KMS-11 (cell line): ENCODE measurements around the gene TRIM69.

Experiments
- H2AFZ ChIP-seq: fragments of 200-600 bp; sonication (generic); 2 replicates; pipeline ENCODE4 v1.6.1; 2016; ENCODE audit warnings: antibody characterized with exemption, mixed run types, low read depth
- H3K27ac ChIP-seq: fragments of 200-600 bp; sonication (generic); 2 replicates; pipeline ENCODE4 v1.6.1; 2016; ENCODE audit warnings: mild to moderate bottlenecking, mixed run types
- H3K27me3 ChIP-seq: fragments of 200-600 bp; sonication (generic); 2 replicates; pipeline ENCODE4 v1.6.1; 2017; ENCODE audit warnings: mild to moderate bottlenecking, low read depth, mixed run types, moderate library complexity; ENCODE audit not compliant: insufficient read depth
- H3K36me3 ChIP-seq: fragments of 200-600 bp; sonication (generic); 2 replicates; pipeline ENCODE4 v1.6.1; 2017; ENCODE audit warnings: mild to moderate bottlenecking, mixed run types; ENCODE audit not compliant: insufficient read depth
- H3K4me1 ChIP-seq: fragments of 200-600 bp; sonication (generic); 2 replicates; pipeline ENCODE4 v1.6.1; 2016; ENCODE audit warnings: mild to moderate bottlenecking, low read depth, mixed run types; ENCODE audit not compliant: poor library complexity, severe bottlenecking
- H3K4me2 ChIP-seq: fragments of 200-600 bp; sonication (generic); 2 replicates; pipeline ENCODE4 v1.7.0; 2016; ENCODE audit warnings: mild to moderate bottlenecking, mixed run types
- H3K4me3 ChIP-seq: fragments of 200-600 bp; sonication (generic); IDR thresholded peaks from 2 replicates; pipeline ENCODE4 v1.6.1; 2017; ENCODE audit warnings: low read depth, low read length, mixed read lengths; ENCODE audit not compliant: insufficient read depth
- H3K79me2 ChIP-seq: fragments of 200-600 bp; sonication (generic); 2 replicates; pipeline ENCODE4 v1.6.1; 2016; ENCODE audit warnings: low read depth, mixed run types; ENCODE audit not compliant: insufficient read depth
- H3K9ac ChIP-seq: fragments of 200-600 bp; sonication (generic); 2 replicates; pipeline ENCODE4 v1.6.1; 2016; ENCODE audit warnings: mild to moderate bottlenecking, mixed run types
- H4K20me1 ChIP-seq: fragments of 200-600 bp; sonication (generic); 2 replicates; pipeline ENCODE4 v1.6.1; 2016; ENCODE audit warnings: mild to moderate bottlenecking, mixed run types; ENCODE audit not compliant: insufficient read depth
- TF ChIP-seq, protein P1 (sequence below): fragments of 200-600 bp; sonication (generic); conservative IDR thresholded peaks from 2 replicates; pipeline ENCODE4 v1.6.1; 2017; ENCODE audit warnings: low read depth, mild to moderate bottlenecking, antibody characterized with exemption, low read length, moderate library complexity, mixed read lengths

TRIM69 gene

DNA sequence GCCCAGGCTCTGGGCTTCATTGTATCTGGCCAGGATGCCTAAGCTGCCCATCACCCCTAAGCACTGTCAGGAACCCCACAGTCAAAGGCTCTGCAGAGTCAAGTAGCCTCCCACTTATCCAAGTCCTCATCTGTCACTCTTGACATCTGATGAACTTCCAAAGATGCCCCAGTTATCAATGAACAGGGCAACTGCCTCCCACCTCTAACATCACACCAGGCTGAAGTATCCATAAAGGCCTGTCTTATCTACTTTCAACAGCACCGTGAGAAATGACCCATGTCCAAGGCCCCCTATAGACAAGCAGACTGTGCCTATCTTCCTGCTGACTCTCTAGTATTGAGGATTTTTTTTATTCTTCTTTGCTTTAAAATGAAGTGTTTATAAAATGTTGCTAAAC, 56.4 kb downstream of the TRIM69 start:
- no peaks in the 10 kb centered on the region for H3K79me2 ChIP-seq
- H3K9ac ChIP-seq, result no peak overlapping the region
- no peak overlapping the region for H3K4me3 ChIP-seq
- H2AFZ ChIP-seq, result no peak overlapping the region
- H3K27me3 ChIP-seq, result no peaks in the 10 kb centered on the region
- no peak overlapping the region for H3K4me2 ChIP-seq
- no peaks in the 10 kb centered on the region for H3K36me3 ChIP-seq
- no peaks in the 10 kb centered on the region for H3K4me1 ChIP-seq
- H4K20me1 ChIP-seq, result no peaks in the 10 kb centered on the region
- H3K27ac ChIP-seq, result no peak overlapping the region
- TF ChIP-seq, protein P1, sequence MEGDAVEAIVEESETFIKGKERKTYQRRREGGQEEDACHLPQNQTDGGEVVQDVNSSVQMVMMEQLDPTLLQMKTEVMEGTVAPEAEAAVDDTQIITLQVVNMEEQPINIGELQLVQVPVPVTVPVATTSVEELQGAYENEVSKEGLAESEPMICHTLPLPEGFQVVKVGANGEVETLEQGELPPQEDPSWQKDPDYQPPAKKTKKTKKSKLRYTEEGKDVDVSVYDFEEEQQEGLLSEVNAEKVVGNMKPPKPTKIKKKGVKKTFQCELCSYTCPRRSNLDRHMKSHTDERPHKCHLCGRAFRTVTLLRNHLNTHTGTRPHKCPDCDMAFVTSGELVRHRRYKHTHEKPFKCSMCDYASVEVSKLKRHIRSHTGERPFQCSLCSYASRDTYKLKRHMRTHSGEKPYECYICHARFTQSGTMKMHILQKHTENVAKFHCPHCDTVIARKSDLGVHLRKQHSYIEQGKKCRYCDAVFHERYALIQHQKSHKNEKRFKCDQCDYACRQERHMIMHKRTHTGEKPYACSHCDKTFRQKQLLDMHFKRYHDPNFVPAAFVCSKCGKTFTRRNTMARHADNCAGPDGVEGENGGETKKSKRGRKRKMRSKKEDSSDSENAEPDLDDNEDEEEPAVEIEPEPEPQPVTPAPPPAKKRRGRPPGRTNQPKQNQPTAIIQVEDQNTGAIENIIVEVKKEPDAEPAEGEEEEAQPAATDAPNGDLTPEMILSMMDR, result no peak

- Histone ChIP-seq H3K4me3 (no peak overlapping the region), H3K36me3 (no peaks in the 10 kb centered on the region), H4K20me1 (no peaks in the 10 kb centered on the region), H3K27me3 (no peaks in the 10 kb centered on the region), H3K27ac (no peak overlapping the region), H3K4me1 (no peaks in the 10 kb centered on the region), H2AFZ (no peak overlapping the region), H3K4me2 (no peak overlapping the region), H3K79me2 (no peaks in the 10 kb centered on the region), H3K9ac (no peak overlapping the region)
- TF ChIP-seq, protein P1, result no peak
Observed at GRCh38 chr15:44794072-44794471, 57.7 kb downstream of the TRIM69 start.

DNA sequence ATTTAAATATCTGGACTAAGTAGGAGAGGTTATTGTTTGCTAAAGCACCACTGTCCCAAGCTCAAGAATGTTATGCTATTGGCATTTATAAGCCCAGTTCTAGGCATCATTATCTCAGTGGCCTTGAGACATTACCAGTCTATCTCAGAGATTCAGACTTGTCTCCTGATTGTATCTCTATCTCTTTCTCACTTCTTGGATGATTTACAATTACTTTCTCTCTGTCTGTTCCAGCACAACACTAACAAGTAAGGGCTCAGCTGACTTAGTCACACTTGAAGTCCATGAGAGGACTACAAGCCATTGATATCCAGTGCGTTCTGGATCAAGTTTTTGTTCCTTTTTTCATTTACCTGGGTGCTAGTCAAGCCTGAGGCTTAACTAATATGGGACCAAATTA, 60.2 kb downstream of the TRIM69 start:
- Histone ChIP-seq H3K36me3 (no peaks in the 10 kb centered on the region), H3K27ac (no peak overlapping the region), H3K9ac (no peak overlapping the region), H2AFZ (no peak overlapping the region), H3K79me2 (no peaks in the 10 kb centered on the region), H3K27me3 (no peaks in the 10 kb centered on the region), H3K4me1 (no peaks in the 10 kb centered on the region), H4K20me1 (no peaks in the 10 kb centered on the region), H3K4me2 (no peak overlapping the region), H3K4me3 (no peak overlapping the region)
- TF ChIP-seq, protein P1, result no peak

GRCh38 chr15:44798826-44799225, 62.5 kb downstream of the TRIM69 start:
- no peaks in the 10 kb centered on the region for H4K20me1 ChIP-seq
- no peaks in the 10 kb centered on the region for H3K4me1 ChIP-seq
- no peaks in the 10 kb centered on the region for H3K79me2 ChIP-seq
- H2AFZ ChIP-seq, result no peak overlapping the region
- no peak overlapping the region for H3K27ac ChIP-seq
- no peaks in the 10 kb centered on the region for H3K36me3 ChIP-seq
- no peaks in the 10 kb centered on the region for H3K27me3 ChIP-seq
- no peak overlapping the region for H3K4me2 ChIP-seq
- H3K9ac ChIP-seq, result no peak overlapping the region
- H3K4me3 ChIP-seq, result no peak overlapping the region
- TF ChIP-seq, protein P1, result no peak
